ENCODE data around the gene TCERG1. TPM values are rescaled to one million over a fixed set of nuclear protein-coding genes. Genes with fewer than 3 reads are reported as not detected.

The TCERG1 gene
- total RNA-seq, 1 donor from 2014 or later: 36.4 TPM

DNA sequence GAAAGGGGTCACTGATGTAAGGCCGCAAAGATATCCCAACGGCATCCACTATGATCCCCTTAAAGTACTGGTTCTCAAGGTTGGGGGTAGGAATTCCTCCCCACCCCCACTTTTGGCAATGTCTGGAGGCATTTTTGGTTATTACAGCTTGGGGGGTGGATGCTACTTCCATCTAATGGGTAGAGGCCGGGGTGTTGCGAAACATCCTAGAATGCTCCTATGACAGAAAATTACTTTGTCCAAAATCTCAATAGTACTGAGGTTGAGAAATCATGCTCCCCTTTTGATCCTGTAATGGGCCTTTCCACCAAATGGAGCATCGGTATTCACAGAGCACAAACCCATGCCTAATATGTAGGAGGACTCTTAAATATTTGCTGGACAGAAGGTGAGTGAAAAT, 20.8 kb upstream of the TCERG1 start:
- Histone ChIP-seq H3K4me3 (no peak overlapping the region), H3K27ac (no peak overlapping the region), H3K9me3 (no peaks in the 10 kb centered on the region), H3K27me3 (ENCODE audit: low read depth) (peaks cover 4% of the 10 kb centered on the region), H3K36me3 (no peaks in the 10 kb centered on the region), H3K4me1 (no peaks in the 10 kb centered on the region)
- TF ChIP-seq, protein P1, sequence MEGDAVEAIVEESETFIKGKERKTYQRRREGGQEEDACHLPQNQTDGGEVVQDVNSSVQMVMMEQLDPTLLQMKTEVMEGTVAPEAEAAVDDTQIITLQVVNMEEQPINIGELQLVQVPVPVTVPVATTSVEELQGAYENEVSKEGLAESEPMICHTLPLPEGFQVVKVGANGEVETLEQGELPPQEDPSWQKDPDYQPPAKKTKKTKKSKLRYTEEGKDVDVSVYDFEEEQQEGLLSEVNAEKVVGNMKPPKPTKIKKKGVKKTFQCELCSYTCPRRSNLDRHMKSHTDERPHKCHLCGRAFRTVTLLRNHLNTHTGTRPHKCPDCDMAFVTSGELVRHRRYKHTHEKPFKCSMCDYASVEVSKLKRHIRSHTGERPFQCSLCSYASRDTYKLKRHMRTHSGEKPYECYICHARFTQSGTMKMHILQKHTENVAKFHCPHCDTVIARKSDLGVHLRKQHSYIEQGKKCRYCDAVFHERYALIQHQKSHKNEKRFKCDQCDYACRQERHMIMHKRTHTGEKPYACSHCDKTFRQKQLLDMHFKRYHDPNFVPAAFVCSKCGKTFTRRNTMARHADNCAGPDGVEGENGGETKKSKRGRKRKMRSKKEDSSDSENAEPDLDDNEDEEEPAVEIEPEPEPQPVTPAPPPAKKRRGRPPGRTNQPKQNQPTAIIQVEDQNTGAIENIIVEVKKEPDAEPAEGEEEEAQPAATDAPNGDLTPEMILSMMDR (IDR thresholded peaks at IDR 0.05): no peak
- ATAC-seq (no peak), DNase-seq (no peak)
- intact Hi-C loops (cut with DNase I): loop anchor here (5.0 kb wide), 1 partner anchor 134 kb away; no protein-coding TSS in a partner anchor

DNA sequence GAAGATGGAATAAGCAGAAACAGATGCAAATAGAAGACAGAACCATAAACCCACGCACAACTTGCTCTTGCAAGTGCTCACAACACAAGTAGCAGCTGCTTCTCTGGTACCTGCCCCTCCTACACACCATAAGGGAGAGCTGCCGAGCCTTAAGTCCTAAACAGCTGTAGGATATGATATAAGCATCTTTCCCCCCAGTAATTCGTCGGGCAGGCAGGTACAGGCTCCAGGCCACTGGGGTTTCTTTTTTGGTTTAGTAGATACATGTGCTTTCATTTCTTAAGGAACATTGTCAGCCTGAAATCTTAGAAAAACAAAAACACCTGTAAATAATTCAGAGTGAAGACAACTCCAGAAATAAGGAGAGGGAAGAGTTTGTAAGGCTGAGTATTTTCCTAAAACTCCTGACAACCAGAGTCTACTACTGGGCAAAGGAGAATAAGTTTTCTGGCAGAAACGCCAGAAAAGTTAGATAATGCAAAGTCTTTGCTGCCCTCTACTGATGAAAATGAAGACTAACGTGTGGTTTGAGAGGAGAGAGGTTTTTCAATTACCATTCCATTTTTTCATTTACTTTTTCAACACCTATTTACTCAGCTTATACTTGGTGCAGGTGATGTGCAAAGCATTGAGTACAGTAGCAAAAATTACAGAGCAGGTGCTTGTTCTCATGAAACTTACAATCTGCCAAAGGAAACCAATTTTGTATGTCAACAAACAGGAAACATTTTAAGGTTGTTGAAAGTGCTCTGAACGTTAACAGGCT, 20.1 kb upstream of the TCERG1 start:
- no peak for DNase-seq
- intact Hi-C loops (cut with DNase I): loop anchor here (5.0 kb wide), 1 partner anchor 135 kb away; no protein-coding TSS in a partner anchor
- no peak overlapping the region for H3K27ac ChIP-seq
- H3K36me3 ChIP-seq: no peaks in the 10 kb centered on the region
- TF ChIP-seq, protein P1 (IDR thresholded peaks at IDR 0.05): peak; percentile 62
- peak; percentile 61 to 67 for ATAC-seq
- H3K9me3 ChIP-seq: no peaks in the 10 kb centered on the region
- H3K27me3 ChIP-seq (ENCODE audit: low read depth): peaks cover 4% of the 10 kb centered on the region
- no peak overlapping the region for H3K4me3 ChIP-seq
- no peaks in the 10 kb centered on the region for H3K4me1 ChIP-seq

DNA sequence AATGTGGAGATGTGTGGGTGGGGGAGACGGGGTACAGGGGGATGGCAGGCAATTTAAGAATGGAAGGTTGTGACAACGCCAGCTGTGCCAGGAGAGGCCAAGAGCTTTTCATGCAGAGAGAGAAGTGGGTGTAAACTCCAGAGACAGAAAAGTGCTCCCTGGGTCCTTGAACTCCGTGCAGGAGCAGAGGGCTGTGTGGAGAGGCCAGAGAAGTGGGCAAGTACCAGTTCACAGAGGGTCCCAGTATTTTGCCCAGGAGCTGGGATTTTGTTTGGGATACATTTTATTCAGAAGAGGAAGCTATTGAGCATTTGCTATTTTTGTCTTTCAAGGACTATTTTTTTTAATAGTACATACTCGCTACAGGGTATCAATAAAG, 19.5 kb upstream of the TCERG1 start:
- H3K27me3 ChIP-seq (ENCODE audit: low read depth): peaks cover 4% of the 10 kb centered on the region
- H3K4me3 ChIP-seq: no peak overlapping the region
- H3K9me3 ChIP-seq: no peaks in the 10 kb centered on the region
- intact Hi-C loops (cut with DNase I): loop anchor here (5.0 kb wide), 1 partner anchor 135 kb away; no protein-coding TSS in a partner anchor
- DNase-seq: no peak
- no peak overlapping the region for H3K27ac ChIP-seq
- ATAC-seq: no peak
- no peaks in the 10 kb centered on the region for H3K36me3 ChIP-seq
- TF ChIP-seq, protein P1 (IDR thresholded peaks at IDR 0.05): no peak
- H3K4me1 ChIP-seq: no peaks in the 10 kb centered on the region

DNA sequence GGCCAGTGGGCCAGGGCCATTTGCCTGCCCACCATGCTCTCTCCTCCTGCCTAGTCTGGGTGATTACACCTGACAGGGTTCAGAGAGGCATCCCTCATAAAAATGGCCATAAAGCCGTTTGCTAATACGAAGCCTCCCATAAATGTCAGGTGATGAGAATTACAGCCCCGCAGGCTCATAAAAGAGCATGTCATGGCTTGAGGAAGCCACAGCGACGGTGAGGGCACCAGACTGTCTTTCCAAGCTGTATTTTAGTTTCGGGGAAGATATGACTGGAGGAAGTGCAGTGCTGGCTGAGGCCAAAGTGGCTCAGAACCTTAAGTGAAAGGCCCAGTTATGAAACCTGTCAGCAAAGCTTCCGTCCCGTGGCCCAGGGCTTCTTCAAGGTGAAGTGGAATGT, 18.5 kb upstream of the TCERG1 start:
- Histone ChIP-seq H3K4me3 (no peak overlapping the region), H3K4me1 (no peaks in the 10 kb centered on the region), H3K36me3 (no peaks in the 10 kb centered on the region), H3K27me3 (ENCODE audit: low read depth) (peaks cover 4% of the 10 kb centered on the region), H3K27ac (no peak overlapping the region), H3K9me3 (no peaks in the 10 kb centered on the region)
- TF ChIP-seq, protein P1 (IDR thresholded peaks at IDR 0.05): no peak
- intact Hi-C loops (cut with DNase I): loop anchor here (5.0 kb wide), 1 partner anchor 136 kb away; no protein-coding TSS in a partner anchor
- ATAC-seq: no peak
- DNase-seq: no peak

DNA sequence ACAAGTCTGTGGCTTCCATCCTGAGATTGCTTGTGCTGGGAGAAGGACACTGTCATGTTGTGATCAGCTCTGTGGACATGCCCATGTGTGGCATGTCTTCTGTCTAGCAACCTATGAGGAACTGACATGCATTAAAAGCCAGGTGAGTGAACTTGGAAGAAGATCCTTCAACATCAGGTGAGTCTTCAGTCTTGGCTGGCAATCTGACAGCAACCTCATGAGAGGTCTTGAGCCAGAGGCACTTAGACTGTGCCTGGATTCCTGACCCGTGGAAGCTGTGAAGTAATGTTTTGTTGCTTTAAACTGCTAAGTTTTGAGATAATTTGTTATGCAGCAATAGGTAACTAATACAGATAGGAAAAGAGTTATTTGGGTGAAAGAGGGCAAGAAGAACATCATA, 6.8 kb upstream of the TCERG1 start:
- intact Hi-C loops (cut with DNase I): no loop called here
- TF ChIP-seq, protein P1 (IDR thresholded peaks at IDR 0.05): no peak
- no peaks in the 10 kb centered on the region for H3K36me3 ChIP-seq
- H3K27ac ChIP-seq: no peak overlapping the region
- ATAC-seq: no peak
- no peaks in the 10 kb centered on the region for H3K9me3 ChIP-seq
- H3K4me3 ChIP-seq: no peak overlapping the region
- no peak for DNase-seq
- H3K4me1 ChIP-seq: no peaks in the 10 kb centered on the region
- H3K27me3 ChIP-seq (ENCODE audit: low read depth): peaks cover 15% of the 10 kb centered on the region
